NCI-H2196 (cell line): ENCODE data around the gene IRF4.
"Not testable (repeated sequence)": the region's sequence is repeated elsewhere in the genome, so short reads cannot be mapped to it uniquely, and the experiment has no call there.

Experiments used
- DNase-seq: peaks from one replicate; lab custom pipeline; 2025; ENCODE audit not compliant: unreplicated experiment; lab: John Stamatoyannopoulos, UW

Gene IRF4

DNA sequence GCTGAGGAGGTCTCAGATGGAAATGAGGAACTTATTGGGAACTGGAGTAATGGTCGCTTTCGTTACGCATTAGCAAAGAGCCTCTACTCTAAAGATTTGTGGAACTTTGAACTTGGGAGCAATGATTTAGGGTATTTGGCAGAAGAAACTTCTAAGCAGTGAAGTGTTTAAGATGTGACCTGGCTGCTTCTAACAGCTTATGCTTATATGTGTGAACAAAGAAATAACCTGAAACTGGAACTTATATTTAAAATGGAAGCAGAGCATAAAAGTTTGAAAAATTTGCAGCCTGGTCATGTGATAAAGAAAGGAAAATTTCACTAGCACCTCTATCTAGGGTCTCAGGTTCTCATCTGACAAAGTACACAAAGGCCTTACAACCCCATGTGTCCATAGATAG, 23.5 kb downstream of the IRF4 start:
- no peak for DNase-seq

DNA sequence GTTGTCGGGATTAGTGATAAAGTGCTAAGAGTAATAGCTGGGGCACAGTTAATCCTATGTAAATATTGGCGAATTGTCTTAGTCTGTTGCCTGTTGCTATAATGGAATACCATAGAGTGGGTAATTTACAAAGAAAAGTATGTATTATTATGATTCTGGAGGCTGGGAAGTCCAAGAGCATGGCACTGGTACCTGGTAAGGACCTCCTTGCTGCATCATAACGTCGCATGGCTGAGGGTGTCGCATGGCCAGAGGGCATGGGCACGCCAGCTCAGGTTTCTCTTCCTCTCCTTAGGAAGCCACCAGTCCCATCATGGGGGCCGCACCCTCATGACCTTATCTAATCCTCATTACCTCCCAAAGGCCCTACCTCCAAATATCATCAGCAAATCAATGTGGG, 29.7 kb downstream of the IRF4 start:
- DNase-seq = no peak

GRCh38 chr6:422433-423054, 31.0 kb downstream of the IRF4 start:
- DNase-seq = peak; percentile 8

DNA sequence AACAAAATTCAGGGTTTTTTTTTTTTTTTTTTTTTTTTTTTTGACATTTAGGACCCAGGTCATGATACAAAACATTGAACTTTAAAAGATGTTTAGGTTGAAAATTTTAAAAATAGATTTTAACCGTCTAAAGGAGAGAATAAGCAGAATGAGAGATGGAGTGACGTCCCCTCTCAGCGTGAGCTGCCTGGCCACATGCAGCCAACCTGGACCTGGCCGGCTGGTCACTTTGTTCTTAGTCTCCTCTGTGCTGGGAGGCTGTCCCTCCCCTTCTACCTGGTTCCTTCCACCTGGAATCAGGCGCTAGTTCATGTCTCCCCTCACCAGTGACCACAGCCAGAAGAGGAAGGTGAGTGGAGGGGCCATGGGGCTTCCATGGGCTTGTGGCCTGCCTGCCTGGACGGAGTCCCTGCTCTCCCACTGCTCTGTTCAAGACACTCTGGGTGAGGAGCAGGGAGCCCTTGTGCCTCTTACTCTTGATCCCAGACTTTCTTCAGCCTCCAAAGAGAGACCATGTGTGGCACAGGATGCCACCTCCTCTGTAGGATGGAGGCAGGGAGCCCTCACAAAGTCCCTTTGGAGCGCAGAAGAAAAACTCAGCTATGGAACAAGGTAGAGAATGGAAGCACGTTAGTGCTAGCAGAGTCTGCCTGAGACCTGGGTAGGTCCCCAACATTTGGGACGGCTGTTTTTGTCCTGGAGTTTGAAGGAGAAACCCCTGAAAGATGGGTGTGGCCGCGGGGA, 31.7 kb downstream of the IRF4 start:
- DNase-seq = no peak

DNA sequence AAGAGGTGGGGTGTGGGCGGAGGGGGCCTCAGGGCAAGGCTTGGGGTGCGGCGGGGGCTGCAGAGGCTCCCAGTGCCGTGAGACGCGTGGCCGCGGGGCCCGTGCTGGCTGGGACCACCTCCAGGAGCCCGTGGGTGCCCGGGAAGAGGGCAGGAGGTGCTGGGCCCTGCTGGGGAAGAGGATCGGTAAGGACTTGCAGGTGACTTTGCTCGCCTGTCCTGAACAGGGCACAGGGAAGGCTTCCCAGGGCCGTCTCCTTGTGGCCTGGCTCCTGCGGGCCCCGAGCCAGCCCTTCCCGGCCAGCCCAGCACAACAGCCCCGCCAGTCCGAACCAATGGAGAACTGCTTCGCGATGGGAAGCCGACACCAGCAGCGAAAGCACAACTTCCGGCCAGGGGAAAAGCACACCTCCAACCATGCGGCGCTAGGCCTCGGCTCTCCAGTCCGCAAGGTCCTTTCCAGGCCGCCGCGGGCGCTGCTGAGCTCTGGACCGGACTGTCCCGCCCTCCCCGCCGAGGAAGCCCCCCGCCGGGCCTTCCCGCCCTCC, 32.3 kb downstream of the IRF4 start:
- DNase-seq = no peak

DNA sequence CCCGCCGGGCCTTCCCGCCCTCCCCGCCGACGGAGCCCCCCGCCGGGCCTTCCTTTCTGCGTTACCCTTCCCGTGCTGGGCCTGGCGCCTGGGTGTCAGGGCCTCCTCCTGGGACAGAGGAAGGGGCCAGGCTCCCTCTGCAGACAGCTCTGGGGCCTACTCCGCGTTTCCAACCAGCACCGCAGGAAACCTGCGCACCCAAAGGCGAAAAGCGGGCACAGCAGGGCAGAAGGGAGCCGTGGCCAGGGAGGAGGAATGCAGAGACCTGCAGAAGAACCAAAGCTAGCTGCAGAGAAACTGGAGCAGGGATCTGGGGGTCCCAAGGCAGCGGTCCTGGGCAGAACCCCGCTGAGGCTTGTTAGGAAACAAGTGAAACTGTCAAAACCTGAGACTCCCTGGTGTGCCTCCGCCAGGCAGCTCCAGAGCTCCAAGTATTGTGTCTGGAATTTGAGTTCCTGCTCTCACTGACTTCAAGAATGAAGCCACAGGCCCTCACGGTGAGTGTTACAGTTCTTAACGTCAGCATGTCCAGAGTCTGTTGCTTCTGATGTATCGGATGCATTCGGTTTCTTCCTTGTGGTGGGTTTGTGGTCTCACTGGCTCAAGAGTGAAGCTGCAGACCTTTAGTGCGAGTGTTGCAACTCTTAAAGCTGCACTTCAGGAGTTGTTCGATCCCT, 33.3 kb downstream of the IRF4 start:
- no peak for DNase-seq

- not testable (repeated sequence) for DNase-seq
Observed at GRCh38 chr6:425418-425788, 33.9 kb downstream of the IRF4 start.

DNA sequence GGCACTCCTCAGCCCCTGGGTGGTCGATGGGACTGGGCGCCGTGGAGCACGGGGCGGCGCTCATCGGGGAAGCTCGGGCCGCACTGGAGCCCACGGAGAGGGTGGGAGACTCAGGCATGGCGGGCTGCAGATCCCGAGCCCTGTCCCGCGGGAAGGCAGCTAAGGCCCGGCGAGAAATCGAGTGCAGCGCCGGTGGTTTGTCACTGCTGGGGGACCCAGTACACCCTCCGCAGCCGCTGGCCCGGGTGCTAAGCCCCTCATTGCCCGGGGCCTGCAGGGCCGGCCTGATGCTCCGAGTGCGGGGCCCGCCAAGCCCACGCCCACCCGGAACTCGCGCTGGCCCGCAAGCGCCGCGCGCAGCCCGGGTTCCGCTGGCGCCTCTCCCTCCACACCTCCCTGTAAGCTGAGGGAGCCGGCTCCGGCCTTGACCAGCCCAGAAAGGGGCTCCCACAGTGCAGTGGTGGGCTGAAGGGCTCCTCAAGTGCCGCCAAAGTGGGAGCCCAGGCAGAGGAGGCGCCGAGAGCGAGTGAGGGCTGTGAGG, 34.7 kb downstream of the IRF4 start:
- not testable (repeated sequence) for DNase-seq

DNA sequence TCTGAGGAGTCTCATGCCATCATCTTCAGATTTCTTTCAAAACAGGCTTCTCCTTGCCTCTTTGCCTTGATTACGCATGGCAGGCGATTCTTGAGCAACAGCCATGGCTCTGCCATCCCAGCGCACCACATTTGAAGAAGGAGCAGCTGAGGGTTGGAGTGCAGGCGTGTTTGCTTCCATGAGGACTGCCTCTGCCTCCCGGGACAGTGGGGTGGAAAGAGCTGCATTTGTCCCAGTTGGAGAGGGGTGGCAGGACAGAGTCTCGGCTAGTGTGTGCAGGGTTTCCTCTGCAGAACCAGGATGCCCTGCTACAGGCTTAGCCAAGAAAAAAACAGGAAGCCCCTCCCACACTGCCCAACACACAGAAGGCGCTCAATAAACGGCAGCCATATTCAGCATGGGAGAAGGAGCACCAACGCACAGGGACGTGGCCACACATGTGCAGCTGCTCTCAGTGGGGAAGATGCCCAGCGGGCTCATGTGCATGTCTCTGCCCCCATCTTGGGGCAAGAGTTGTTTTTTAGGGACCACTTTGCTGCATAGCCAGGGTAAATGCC, 36.6 kb downstream of the IRF4 start:
- DNase-seq = no peak

- DNase-seq = no peak
Observed at GRCh38 chr6:429515-430121, 38.1 kb downstream of the IRF4 start.

GRCh38 chr6:431504-431903, 40.0 kb downstream of the IRF4 start:
- no peak for DNase-seq

DNA sequence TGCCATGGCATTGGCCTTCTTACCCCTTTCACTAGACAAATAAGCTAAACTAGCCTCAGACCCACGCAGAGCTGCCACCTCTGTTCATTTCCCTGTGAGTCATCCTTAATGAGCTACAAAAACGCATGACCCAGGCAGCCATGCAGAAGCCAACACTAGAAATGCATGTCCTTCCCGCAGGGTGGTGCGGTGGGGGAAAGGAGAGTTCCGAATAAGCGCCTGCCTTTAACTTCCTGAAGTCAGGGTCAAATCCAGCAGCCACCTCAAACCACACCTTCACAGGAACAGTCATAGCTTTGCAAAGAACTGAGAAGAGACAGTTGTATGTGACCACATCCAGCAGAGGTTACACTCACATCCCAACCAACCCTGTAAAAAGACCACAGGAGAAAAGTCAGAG, 40.4 kb downstream of the IRF4 start:
- no peak for DNase-seq

- DNase-seq = no peak
Observed at GRCh38 chr6:434051-434705, 42.6 kb downstream of the IRF4 start.

DNA sequence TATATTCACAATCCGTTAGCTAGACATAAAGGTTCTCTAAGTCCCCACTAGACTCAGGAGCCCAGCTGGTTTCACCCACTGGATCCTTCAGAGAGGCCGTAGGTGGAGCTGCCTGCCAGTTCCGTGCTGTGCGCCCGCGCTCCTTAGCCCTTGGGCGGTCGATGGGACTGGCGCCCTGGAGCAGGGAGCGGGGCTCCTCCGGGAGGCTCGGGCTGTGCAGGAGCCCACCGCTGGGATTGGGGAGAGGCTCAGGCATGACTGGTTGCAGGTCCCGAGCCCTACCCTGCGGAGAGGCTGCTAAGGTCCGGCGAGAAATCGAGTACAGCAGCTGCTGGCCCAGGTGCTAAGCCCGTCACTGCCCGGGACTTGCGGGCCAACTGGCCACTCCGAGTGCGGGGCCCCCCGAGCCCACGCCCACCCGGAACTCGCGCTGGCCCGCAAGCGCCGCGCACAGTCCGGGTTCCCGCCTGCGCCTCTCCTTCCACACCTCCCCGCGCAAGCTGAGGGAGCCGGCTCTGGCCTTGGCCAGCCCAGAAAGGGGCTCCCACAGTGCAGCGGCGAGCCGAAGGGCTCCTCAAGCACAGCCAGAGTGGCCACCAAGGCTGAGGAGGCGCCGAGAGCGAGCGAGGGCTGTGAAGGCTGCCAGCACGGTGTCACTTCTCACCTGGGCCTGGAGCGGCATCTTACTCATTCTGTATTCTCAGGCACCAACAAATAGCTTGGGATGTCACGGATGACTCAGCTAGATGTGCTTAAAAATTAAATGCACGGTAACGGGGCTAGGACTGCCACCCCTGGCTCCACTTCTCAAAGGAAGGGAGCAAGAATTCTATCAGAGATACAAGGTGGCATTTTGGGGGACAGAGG, 44.1 kb downstream of the IRF4 start:
- no peak for DNase-seq

GRCh38 chr6:436308-437036, 44.9 kb downstream of the IRF4 start:
- no peak for DNase-seq

GRCh38 chr6:437037-437392, 45.5 kb downstream of the IRF4 start:
- no peak for DNase-seq

DNA sequence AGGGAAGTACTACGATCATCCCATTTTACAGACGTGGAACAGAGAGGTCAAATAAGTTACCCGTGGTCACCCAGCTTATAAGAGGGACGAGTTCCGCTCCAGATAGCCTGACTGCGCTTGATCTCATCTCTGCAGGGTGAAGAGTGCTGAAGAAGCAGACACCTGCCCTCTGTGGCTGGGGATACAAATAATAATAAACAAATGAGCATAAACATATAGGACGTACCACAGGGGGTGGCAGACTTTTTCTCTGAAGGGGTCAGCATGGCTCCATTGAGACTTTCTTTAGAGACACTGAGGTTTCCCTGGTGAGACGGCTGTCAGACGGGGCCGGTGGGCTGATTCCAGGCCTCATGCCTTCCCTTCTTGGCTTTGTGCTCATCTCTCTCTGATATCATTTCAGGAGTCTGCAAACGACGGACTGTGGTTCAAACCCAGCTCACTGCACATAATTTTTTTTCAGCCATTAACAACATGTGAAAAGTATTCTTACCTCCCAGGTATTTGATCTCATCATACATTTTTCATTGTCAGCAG, 47.1 kb downstream of the IRF4 start:
- no peak for DNase-seq

DNA sequence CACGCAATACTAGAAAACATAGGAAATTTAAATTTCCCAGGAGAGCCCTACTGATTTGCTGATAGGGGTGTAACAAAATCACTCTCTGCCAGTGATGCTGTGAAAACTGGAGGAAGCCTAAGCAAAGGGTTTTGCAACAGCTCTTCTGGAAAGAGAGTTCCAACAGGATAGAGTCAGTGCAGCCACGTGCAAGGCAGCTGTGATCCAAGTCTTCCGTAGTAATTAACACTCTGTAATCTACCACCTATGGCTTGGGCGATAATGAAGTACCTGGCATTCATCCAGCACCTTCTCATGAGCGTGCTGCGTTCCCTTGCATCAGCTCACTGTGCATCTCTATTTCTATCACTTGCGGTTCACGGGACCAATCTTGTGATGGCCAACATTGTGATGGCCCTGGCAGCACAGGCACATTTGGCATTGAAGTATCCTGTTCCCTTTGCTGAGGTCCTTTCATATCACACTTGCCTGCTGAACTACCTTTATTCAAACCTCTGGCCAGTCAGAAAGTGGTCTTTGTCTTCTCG, 48.2 kb downstream of the IRF4 start:
- DNase-seq = no peak
